ENCODE results near the gene SYCN.

Gene SYCN

DNA sequence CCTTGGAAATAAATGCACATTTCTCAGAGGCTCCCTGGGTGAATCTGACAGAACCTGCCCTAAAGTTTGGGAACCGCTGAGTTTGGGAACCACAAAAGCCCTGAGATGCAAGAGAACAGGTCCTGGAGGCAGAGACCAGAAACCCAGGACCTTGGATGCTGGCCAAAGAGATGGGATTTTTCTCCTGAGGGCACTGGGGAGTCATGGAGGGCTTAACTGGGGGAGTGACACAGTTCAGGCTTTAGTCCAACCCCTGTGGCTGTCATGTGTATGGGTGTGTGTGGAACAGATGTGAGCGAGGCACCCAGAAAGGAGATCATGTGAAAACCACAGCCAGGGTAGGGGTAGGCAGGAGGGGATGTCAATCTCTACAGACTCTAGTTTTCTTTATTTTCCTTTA lies 11.2 kb downstream of the SYCN start:
- no peak for DNase-seq

DNA sequence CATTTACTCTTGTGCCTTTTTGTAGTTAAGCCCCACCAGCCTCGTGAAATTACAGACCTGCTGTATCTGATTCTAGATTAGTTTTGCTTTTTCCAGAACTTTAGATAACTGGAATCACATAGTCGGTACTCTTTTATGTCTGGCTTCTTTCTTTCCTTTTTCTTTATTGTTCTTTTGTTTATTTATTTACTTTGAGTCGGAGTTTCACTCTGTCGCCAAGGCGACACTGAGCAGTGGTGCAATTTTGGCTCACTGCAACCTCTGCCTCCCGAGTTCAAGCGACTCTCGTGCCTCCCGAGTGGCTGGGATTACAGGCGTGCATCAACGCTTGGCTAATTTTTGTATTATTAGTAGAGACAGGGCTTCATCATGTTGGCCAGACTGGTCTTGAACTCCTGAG lies 13.3 kb downstream of the SYCN start:
- no peak for DNase-seq

DNA sequence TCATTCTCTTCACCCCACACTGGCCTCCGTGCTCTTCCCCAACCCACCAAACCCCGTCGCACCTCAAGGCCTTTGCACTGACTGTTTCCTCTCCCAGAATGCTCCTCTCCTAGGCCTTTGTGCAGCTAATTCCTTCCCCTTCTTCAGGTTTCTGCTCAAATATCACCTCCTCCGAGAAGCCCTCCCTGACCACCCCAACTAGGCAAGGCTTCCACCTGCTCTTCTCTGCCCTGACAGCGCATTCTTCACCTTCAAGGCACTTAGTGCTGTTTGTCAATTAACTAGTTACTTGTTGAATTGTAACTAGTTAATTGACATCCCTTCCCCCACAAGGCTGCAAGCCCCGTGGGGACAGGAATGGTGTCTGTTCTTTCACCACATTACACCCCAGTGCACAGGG lies 15.1 kb downstream of the SYCN start:
- no peak for DNase-seq

DNA sequence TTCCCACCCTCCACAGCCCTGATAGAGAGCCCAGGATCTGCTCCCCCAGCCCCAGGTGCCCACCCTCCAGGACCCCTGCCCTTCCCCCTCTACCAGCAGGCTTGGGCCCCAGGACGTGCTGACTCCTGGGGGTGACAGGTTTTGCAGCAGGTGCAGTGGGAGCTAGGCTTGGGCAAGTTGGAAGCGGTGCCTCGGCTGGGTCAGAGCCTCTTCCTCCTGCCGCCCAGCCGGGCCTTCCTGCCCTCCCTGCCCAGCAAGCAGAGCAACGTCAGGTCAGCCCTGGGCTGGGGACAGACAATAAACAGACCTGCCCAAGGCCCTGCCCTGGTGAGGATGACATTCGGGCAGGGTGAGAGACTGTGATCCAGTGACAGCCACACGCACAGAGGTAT lies 16.5 kb downstream of the SYCN start:
- no peak for DNase-seq

DNA sequence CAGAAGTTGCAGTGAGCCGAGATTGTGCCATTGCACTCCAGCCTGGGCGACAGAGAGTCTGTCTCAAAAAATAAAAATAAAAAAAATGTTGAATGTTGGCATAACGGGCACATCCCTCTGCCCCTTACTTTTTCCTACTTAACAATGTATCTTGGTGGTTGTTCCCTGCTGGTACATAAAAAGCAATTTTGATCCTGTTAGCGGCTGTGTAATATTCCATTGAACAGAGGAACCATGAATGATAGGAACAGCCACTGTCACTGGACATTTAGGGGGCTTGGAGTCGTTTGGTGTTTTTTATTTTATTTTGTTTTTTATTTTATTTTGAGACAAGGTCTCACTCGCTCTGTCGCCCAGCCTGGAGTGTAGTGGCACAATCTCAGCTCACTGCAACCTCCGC lies 17.7 kb downstream of the SYCN start:
- DNase-seq: no peak

DNA sequence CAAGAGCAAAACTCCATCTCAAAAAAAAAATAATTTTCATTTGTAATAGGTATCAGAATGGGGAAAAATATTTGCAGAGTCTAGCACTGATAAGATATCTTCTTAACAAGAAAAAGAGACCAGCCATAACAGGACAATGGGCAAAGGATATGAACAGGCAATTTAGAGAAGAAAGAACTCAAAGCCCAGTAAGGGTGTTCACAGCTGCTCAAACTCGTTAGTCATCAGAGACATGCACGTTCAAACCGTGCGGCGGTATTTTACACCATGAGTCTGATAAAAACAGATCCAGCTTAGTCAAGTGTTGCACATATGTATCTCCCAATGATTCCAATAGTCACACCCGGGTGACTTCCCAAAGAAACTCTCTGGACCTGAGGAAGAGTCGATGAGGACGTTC lies 21.0 kb downstream of the SYCN start:
- no peak for DNase-seq

DNA sequence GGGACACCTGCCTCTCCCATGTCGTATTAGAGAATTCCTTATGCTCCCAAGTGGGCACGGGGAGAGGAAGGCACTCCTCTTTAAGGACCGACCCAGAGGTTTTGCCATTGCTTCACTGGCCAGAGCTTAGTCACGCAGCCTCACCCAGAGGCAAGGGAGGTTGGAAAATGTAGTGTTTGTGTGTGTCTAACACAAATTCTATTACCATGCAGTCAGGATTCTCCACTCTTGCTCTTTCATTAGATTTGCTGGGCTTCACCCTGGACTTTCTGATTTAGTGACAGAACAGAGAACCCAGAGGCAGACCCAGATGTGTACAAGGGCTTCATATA lies 21.9 kb downstream of the SYCN start:
- DNase-seq: no peak

DNA sequence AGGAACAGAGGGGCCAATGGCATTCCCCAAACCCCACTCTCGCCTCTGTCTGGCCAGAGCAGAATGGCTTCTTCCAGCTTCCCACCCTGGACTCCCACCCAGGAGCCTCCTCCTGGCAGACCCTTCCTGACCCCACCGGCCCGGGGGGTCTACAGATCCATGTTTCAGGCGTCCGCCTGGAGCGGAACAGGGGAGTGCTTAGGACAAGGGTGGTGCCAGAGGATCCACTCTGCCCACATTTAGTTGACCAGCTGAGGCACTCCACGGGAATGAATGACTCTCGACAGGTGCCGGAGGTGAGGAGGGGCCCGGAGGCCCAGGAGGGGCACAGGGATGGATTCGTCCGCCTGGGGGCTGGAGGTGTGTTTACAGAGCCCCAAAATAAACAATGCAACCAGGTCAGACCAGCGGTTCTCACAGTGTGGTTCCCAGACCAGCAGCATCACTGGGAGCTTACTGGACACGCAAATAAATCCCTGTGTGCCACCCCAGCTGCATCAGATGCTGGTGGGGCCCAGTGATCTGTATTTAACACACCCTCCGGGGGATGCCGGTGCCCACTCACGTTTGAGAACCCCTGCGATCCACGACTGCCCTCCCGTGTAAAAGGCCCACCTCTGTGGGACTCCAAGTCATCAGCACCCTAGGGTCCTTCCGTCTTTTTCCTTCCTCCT lies 22.4 kb downstream of the SYCN start:
- DNase-seq: no peak

DNA sequence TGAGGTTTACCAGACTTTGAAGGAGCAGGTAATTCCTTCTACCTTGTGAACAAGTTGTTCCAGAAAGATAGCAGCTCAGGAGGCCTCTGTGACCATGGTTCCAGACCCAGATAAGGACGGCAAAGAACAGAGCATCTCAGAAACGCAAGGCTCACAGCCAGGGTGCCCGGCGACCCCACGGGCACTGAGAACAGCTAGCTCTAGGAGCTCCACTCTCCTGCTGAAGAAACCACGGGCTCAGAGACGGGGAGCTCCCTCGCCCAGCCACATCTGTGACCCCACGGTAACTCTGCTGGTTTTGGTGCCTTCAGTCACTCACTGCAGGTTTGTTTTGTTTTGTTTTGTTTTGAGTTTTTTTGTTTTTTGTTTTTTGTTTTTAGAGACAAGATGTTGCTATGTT lies 23.3 kb downstream of the SYCN start:
- no peak for DNase-seq

DNA sequence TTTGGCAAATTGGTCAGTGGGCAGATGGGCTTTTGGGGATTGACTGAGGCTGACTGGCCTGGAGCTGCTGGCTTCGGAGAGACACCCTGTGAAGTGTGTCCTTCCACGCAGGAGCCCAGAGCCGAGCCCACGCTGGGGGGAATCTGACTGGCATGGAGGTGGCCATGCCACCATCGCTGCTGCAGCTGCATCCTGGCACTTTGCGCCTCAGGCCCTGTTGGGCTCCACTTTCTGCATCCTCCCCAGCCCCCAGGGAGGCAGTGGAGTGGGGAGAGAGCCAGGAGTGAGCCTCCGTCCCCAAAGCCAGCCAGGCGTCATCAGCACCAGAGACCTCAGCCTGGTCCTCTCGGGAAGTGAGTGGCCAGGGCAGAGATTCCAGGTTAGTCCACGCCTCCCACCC lies 24.3 kb downstream of the SYCN start:
- DNase-seq: no peak

DNA sequence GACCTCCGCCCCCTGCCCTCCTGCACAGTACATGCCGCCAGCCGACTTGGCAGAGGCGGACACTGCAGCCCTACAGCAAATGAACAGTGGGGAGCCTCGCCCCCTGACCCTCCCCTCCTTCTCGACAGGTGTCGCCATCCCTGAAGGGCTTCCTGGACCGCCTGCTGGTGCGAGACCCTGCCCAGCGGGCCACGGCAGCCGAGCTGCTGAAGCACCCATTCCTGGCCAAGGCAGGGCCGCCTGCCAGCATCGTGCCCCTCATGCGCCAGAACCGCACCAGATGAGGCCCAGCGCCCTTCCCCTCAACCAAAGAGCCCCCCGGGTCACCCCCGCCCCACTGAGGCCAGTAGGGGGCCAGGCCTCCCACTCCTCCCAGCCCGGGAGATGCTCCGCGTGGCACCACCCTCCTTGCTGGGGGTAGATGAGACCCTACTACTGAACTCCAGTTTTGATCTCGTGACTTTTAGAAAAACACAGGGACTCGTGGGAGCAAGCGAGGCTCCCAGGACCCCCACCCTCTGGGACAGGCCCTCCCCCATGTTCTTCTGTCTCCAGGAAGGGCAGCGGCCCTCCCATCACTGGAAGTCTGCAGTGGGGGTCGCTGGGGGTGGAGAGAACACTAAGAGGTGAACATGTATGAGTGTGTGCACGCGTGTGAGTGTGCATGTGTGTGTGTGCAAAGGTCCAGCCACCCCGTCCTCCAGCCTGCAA lies 25.6 kb downstream of the SYCN start:
- DNase-seq: no peak

DNA sequence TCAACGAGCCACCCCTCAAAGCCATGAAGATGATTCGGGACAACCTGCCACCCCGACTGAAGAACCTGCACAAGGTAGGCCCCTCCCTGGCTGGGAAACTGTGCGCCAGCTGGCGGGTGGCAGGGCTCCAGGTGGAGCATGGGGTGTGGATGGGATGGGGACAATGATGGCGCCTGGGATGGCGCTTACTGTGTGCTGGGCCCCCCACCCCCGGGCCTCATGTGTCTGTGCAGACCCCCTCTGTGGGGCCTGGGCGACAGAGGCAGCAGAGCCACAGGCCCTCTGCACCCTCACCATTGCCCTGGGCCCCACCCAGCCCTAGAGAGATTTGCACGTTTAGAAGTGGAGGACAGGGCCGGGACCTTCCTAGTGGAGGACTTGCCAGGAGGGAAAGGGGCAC lies 26.3 kb downstream of the SYCN start:
- no peak for DNase-seq

DNA sequence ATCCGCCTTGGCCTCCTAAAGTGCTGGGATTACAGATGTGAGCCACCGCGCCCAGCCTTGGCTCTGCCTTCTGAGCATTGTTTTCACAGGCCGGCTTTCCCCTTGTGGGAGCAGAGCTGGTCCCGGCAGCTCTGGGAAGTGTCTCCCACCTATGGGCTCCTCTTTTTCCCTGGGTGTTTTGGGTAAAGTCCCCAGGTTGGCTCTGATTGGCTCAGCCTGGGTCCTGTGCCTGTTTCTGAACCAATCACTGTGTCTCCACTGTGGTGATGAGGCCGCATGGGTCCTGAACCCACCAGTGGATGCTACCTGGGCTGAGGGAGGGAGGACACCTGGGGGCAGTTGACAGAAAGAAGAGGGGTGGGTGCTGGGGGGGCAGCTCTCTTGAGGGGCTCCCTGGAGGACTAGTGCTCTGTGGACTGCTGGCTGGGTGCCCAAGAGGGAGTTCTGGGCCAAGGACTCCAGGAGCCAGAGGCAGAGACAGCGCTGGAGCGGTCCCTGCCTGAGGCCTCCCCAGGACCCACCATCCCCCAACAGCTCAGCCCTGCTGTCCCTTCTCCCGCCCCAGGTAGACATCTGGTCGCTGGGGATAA lies 26.9 kb downstream of the SYCN start:
- no peak for DNase-seq

DNA sequence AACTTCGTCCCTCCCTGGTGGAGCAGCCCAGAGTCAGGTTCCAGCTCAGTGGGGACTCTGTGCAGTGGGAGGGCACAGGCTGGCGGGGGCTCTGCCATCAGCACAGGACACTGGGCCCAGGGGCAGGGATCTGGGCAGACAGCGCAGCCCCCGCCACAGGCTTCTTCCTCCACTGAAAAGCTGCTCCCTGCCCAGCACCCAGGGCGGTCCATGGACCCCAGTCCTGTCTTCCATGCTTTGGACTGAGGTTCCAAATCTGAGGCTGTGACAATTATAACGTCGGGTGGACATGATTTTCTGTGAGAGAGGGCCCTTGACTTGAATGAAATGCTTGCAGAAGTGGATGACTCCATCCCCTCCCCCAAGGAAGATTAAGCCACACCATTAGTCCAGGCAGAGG lies 28.5 kb downstream of the SYCN start:
- no peak for DNase-seq

DNA sequence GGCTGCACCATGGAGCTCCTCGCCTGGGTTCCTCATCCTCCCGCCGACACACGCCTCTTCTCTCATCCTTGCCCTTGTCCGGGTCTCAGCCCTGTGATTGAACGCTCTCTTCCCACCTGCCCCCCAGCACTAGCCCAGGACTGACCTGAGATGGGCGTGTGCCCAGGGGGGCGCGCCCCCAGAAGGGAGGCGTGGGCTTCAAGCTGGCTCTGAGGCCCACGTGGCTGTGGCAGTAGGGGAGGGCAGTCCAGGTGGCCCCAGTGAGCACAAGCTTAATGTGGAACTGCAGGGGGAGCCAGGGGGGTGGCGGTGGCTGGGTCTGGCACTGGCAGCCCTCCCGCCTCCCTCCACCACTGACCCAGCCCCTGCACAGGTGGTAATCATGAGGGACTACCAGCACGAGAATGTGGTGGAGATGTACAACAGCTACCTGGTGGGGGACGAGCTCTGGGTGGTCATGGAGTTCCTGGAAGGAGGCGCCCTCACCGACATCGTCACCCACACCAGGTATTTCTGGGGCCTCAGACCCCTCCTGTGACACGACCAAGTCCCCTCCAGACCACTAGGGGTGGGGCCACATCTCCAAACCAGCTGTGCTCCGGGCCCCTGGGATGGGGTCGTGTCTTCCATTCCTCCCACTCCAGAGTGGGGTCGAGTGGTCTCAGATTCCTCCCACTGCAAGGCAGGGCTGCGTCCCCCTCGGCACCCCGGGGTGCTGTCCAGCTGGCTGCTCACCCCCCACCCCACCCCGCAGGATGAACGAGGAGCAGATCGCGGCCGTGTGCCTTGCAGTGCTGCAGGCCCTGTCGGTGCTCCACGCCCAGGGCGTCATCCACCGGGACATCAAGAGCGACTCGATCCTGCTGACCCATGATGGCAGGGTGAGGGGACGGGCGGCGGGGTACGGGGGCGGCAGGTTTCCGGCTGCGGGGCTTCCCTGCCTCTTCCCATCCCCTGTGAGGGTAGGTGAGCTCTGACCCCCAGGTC lies 29.2 kb downstream of the SYCN start:
- no peak for DNase-seq

DNA sequence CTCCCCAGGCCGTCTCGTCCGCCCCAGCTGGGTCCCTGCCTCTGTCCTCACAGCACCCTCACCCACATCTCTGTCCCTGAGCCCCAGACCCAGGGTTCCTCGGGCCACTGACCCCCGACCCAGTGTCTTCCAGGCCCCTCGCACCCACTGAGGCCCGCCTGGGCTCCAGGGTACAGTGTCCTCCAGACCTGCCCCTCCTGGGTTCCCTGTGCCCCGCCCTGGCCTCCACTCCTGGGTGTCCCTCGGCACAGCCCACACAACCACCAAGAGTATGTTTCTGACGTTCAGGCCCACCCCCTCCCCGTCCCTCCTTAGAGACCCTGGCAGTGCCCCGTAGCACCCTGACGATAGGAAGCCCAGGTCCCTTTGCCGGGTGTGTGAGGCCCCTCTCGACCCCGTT lies 29.9 kb downstream of the SYCN start:
- no peak for DNase-seq

DNA sequence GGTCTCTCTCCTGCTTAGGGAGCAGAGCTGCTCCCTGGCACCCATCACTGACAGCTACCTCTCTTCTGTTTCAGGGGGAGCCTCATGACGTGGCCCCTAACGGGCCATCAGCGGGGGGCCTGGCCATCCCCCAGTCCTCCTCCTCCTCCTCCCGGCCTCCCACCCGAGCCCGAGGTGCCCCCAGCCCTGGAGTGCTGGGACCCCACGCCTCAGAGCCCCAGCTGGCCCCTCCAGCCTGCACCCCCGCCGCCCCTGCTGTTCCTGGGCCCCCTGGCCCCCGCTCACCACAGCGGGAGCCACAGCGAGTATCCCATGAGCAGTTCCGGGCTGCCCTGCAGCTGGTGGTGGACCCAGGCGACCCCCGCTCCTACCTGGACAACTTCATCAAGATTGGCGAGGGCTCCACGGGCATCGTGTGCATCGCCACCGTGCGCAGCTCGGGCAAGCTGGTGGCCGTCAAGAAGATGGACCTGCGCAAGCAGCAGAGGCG lies 30.5 kb downstream of the SYCN start:
- no peak for DNase-seq

DNA sequence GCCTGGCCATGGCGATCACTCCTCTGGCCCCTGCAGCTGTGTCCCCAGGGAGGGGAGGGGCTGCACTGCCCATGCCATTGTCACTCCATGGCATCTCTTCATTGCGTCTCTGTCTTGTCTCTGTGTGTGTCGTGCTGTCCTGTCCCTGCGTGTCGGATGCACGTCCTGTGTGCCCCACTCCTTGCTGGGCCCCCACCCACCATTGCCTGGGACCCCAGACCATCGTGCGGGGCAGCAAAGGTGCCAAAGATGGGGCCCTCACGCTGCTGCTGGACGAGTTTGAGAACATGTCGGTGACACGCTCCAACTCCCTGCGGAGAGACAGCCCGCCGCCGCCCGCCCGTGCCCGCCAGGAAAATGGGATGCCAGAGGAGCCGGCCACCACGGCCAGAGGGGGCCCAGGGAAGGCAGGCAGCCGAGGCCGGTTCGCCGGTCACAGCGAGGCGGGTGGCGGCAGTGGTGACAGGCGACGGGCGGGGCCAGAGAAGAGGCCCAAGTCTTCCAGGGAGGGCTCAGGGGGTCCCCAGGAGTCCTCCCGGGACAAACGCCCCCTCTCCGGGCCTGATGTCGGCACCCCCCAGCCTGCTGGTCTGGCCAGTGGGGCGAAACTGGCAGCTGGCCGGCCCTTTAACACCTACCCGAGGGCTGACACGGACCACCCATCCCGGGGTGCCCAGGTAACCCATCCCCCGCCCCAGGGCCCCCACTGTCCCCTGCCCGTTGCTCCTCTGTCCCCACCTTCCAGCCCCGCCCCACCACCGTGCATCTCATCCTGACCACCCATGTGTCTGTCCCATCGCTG lies 31.2 kb downstream of the SYCN start:
- no peak for DNase-seq

DNA sequence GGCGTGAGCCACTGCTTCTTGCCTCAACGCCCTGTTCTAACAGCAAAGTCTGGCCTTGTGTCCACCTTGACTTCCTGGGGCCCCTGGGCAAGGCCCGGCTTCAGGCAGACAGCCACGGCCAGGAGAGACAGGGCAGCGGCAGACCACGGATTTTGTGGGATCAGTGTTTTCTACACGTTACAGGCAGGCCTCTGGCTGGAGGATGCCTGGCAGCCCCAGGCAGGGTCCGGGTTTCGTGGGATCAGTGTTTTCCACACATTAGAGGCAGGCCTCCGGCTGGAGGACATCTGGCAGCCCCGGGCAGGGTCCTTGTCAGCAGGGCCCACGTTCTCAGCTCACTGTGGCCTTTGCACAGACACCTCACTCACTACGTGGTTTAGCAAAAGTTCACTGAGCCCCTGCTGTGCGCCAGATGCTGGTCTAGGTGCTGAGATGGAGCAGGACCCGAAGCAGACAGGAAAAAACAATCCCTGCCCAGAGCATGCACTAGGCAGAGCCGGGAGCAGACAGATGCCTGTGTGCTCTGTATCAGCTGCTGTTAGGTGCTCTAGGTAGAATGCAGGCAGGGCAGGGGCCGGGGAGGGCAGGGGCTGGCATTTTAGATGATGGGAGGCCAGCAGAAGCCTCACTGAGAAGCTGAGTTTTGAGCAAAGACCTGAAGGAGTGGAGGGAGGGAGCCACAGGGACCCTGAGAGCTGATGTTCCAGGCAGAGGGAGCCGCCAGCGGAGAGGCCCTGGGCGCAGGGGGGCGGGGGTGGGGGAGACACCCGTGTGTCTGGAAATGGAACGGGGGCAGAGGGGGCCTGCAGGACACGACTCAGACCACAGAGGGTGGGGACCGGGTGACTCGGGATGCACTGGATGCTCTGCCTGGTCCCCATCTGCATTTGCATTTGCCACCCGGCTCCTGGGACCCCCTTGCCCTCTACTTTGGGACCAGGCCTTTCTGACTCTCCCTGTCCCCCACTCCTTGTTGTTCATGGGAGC lies 32.3 kb downstream of the SYCN start:
- DNase-seq: no peak

DNA sequence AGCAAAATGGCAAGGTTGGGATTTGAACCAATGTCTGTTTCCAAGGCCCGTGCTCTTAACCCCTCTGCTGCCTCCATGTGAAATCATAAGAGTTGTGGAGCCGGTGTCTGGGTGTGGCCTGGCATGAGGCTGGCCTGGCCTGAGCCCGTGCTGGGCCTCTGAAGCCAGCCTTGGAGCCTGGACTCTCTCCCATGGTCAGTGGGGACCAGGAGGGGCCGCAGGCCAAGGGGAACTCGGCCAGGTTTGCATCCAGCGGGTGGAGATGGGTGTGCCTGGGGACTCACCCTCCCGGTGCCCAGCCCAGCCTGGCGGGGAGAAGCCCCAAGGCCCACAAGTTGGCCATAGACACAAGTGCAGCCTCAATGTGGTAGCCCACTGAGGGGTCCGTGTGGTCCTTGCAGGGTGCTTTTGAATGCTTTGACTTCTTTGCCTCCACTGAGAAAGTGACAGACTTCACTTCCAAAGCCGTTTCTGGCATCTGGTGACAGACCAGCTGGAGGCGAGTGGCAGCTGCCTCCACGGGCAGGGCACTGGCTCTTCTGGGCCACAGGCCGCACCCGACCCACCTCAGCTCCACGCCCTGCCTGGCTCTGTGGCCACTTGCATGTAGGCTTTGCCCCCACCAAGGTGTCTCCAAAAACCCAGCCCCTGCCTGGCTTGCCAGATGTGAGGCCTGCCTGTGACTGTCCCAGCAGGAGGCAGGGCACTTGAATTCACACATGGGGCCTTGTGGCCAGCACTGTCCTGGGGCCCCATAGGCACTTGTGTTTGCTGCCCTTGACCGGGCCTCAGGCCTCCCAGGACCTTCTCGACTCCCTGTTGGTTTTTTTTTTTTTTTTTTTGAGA lies 33.5 kb downstream of the SYCN start:
- no peak for DNase-seq
